Upper lobe of left lung (tissue), 6 donors: ENCODE measurements around the gene OR5D13. TPM values are rescaled to one million over a fixed set of nuclear protein-coding genes. Genes with fewer than 3 reads are reported as not detected.

ENCODE experiments used
- ATAC-seq, 2 donors: fragments of 200-7000 bp; cut with Tn5 transposase; one replicate each; pipeline ENCODE4 v1.9.1; 2022; ENCODE audit warnings: mild to moderate bottlenecking in 2 of 2, moderate library complexity in 2 of 2; ENCODE audit not compliant: low FRiP score in 2 of 2
- DNase-seq, 2 donors: peaks; one replicate each; pipeline ENCODE4 v3.0.0-alpha.2; 2019 to 2020
- H3K27ac ChIP-seq, 4 donors: fragments of 200-600 bp; sonication (generic); one replicate each; pipeline ENCODE4 v1.5.1; 2016 to 2019
- H3K27me3 ChIP-seq, 4 donors: fragments of 200-600 bp; sonication (generic); one replicate each; pipeline ENCODE4 v1.5.1; 2017 to 2019
- H3K36me3 ChIP-seq, 4 donors: fragments of 200-600 bp; sonication (generic); one replicate each; pipeline ENCODE4 v1.5.1; 2016 to 2019
- H3K4me1 ChIP-seq, 4 donors: fragments of 200-600 bp; sonication (generic); one replicate each; pipeline ENCODE4 v1.5.1; 2018 to 2019
- H3K4me3 ChIP-seq, 4 donors: fragments of 200-600 bp; sonication (generic); one replicate each; pipeline ENCODE4 v1.5.1; 2017 to 2019; ENCODE audit warnings: mild to moderate bottlenecking in 2 of 4, moderate library complexity in 1 of 4
- H3K9me3 ChIP-seq, 4 donors: fragments of 200-600 bp; sonication (generic); one replicate each; pipeline ENCODE4 v1.5.1; 2018 to 2019
- EP300 ChIP-seq, 4 donors: sonication (generic); formaldehyde crosslinking; IDR thresholded peaks; one replicate each; pipeline ENCODE4 v1.5.1; 2017; ENCODE audit warnings: antibody characterized with exemption in 4 of 4, control low read depth in 2 of 4
- POLR2A ChIP-seq, 4 donors: fragments of 450-650 bp; IDR thresholded peaks; one replicate each; pipeline ENCODE4 v1.5.1; 2016 to 2017; ENCODE audit warnings: antibody characterized with exemption in 4 of 4, mild to moderate bottlenecking in 2 of 4
- POLR2AphosphoS5 ChIP-seq, 2 donors: sonication (generic); formaldehyde crosslinking; IDR thresholded peaks; one replicate each; pipeline ENCODE4 v1.5.1; 2017; ENCODE audit warnings: antibody characterized with exemption in 2 of 2
- WGBS, 2 donors: methylation state at CpG; one replicate each; pipeline ENCODE4 v1.1.5; 2017 to 2018; 5-methylcytosine and 5-hydroxymethylcytosine counted together
- total RNA-seq, 6 donors: library from RNA; depleted of rRNA in 4 of 6; stranded (reverse); fragments of >200 nt in 4 of 6; gene quantifications; one replicate each; pipeline versions ENCODE4 v1.1.0 to v1.2.1, GENCODE V29; 2016 to 2021
- TF ChIP-seq, protein P1 (sequence below), 6 experiments: fragments of 450-650 bp in 4 of 6; fragments of 200-600 bp in 2 of 6; sonication (generic) in 2 of 6; IDR thresholded peaks; one replicate each; pipeline ENCODE4 v1.5.1; 2016 to 2019; ENCODE audit warnings: antibody characterized with exemption in 6 of 6
- donor health status: DM: no; HTN: no; CAD: no; lungs with moderate emphysema.
- donor health status: DM: no; HTN: yes; CAD: no; lungs with severe emphysema.

Gene OR5D13
- total RNA-seq, 6 donors from 2014 or later = not detected

DNA sequence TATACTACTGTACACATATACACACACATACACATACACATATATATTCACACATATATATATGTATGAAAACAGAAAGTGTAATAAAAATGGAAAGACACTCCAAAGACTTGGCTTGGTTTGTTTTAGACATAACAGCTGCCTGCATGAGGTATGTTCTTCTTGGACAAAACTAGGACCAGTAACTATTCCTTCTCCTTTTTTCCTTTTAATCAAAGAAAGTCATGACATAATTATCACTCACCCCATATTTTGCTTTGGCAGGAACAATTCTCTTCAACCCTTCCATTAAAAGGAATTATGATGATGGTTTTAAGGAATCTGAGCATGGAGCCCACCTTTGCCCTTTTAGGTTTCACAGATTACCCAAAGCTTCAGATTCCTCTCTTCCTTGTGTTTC, 22.0 kb downstream of the OR5D13 start, which contains the start of gene OR5D14:
OR5D14 (plus strand) TSS at position 301 of the 400 bp plus-strand sequence; CDS start at position 301, 0 bp downstream.
- no peaks in the 10 kb centered on the region for H3K4me1 ChIP-seq
- H3K9me3 ChIP-seq = no peaks in the 10 kb centered on the region
- no peak within 1 kb of the TSS for H3K27ac ChIP-seq
- H3K4me3 ChIP-seq = no peak within 1 kb of the TSS
- H3K36me3 ChIP-seq = no peaks in the 10 kb centered on the region
- DNase-seq = no peak
- TF ChIP-seq POLR2A (IDR thresholded peaks at IDR 0.05) = no peak
- TF ChIP-seq, protein P1, sequence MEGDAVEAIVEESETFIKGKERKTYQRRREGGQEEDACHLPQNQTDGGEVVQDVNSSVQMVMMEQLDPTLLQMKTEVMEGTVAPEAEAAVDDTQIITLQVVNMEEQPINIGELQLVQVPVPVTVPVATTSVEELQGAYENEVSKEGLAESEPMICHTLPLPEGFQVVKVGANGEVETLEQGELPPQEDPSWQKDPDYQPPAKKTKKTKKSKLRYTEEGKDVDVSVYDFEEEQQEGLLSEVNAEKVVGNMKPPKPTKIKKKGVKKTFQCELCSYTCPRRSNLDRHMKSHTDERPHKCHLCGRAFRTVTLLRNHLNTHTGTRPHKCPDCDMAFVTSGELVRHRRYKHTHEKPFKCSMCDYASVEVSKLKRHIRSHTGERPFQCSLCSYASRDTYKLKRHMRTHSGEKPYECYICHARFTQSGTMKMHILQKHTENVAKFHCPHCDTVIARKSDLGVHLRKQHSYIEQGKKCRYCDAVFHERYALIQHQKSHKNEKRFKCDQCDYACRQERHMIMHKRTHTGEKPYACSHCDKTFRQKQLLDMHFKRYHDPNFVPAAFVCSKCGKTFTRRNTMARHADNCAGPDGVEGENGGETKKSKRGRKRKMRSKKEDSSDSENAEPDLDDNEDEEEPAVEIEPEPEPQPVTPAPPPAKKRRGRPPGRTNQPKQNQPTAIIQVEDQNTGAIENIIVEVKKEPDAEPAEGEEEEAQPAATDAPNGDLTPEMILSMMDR (IDR thresholded peaks at IDR 0.05) = no peak
- TF ChIP-seq EP300 (IDR thresholded peaks at IDR 0.05) = no peak
- no peak for TF ChIP-seq POLR2AphosphoS5 (IDR thresholded peaks at IDR 0.05)
- H3K27me3 ChIP-seq = no peaks in the 10 kb centered on the region
- no peak for ATAC-seq

DNA sequence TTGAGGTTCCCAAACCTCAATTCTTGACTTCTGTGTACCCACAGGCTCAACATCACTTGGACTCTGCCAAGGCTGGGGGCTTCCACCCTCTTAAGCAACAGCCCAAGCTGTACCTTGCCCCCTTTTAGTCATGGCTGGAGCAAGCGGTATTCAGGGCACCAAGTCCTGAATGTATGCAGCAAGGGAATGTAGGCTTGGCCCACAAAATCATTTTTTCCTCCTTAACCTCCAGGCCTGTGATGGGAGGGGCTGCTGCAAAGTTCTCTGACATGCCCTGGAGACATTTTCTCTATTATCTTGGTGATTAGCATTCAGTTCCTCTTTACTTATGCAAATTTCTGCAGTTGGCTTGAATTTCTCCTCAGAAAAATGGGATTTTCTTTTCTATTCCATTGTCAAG, 33.0 kb downstream of the OR5D13 start:
- H3K9me3 ChIP-seq = peaks cover 0 to 18% (median 0%) of the 10 kb centered on the region in 4 donors
- no peak overlapping the region for H3K27ac ChIP-seq
- WGBS, 2 donors = 80 to 100% methylated on average over 1 of the region's 1 CpG
- H3K27me3 ChIP-seq = no peaks in the 10 kb centered on the region
- H3K4me3 ChIP-seq = no peak overlapping the region
- H3K36me3 ChIP-seq = no peaks in the 10 kb centered on the region
- TF ChIP-seq, protein P1 (IDR thresholded peaks at IDR 0.05) = no peak
- TF ChIP-seq POLR2A (IDR thresholded peaks at IDR 0.05) = no peak
- DNase-seq (no peak), ATAC-seq (no peak)
- no peaks in the 10 kb centered on the region for H3K4me1 ChIP-seq

DNA sequence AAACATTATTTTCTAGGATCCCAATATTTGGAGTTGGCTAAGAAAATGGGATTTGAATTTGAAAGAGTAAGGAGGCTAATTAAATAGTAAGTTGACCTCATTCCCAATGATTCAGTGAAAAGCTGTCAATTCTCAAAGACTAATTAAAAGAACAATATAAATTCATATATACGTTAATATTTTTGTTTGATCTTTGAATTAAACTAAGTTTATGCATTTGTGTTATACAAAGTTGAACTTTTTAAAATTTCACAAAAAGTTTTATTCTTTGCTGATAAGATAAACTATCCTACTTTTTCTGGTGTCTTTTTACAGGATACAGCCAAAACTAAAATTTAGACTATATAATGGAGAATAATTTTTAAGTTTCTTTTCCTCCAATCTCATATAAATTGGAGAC, 37.8 kb downstream of the OR5D13 start, which contains the start of gene OR5L1:
OR5L1 (plus strand) TSS at position 301 of the 400 bp plus-strand sequence. CDS start 100 bp downstream, outside the sequence.
- no peaks in the 10 kb centered on the region for H3K4me1 ChIP-seq
- peaks cover 0 to 11% (median 0%) of the 10 kb centered on the region in 4 donors for H3K9me3 ChIP-seq
- ATAC-seq (no peak), DNase-seq (no peak)
- H3K4me3 ChIP-seq = no peak within 1 kb of the TSS
- no peak within 1 kb of the TSS for H3K27ac ChIP-seq
- no peaks in the 10 kb centered on the region for H3K27me3 ChIP-seq
- no peaks in the 10 kb centered on the region for H3K36me3 ChIP-seq
- WGBS, 2 donors = 90 to 97% methylated on average over 1 of the region's 1 CpG
- TF ChIP-seq EP300 (IDR thresholded peaks at IDR 0.05) = no peak
- no peak for TF ChIP-seq POLR2AphosphoS5 (IDR thresholded peaks at IDR 0.05)
- TF ChIP-seq POLR2A (IDR thresholded peaks at IDR 0.05) = no peak
- TF ChIP-seq, protein P1 (IDR thresholded peaks at IDR 0.05) = no peak

DNA sequence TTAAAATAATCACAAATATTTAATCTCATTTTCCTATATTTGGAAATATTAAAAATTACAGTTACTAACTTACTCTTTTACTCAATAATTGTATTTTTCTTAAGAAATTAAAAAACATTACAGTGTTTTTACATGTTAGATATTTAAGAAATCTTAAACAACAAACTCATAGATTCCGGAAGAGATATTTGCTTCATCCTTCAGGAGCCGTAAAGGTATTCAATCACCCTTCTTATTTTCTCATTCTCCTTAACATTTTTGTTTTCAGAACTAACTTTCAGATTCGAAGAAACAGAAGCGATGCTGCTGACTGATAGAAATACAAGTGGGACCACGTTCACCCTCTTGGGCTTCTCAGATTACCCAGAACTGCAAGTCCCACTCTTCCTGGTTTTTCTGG, 46.1 kb downstream of the OR5D13 start, which contains the start of gene OR5D18:
OR5D18 (plus strand) TSS at position 301 of the 400 bp plus-strand sequence; CDS start at position 301, 0 bp downstream.
- TF ChIP-seq POLR2AphosphoS5 (IDR thresholded peaks at IDR 0.05) (no peak), POLR2A (IDR thresholded peaks at IDR 0.05) (no peak), EP300 (IDR thresholded peaks at IDR 0.05) (no peak)
- TF ChIP-seq, protein P1 (IDR thresholded peaks at IDR 0.05) = no peak
- 80 to 86% methylated on average over 5 of the region's 5 CpGs for WGBS, 2 donors
- no peak for ATAC-seq

More for the DNA sequence above, 46.1 kb downstream of the OR5D13 start, which contains the start of gene OR5D18:
- Histone ChIP-seq H3K4me3 (no peak within 1 kb of the TSS), H3K36me3 (no peaks in the 10 kb centered on the region), H3K27me3 (no peaks in the 10 kb centered on the region), H3K4me1 (no peaks in the 10 kb centered on the region), H3K9me3 (no peaks in the 10 kb centered on the region), H3K27ac (no peak within 1 kb of the TSS)
- no peak for DNase-seq

Other genes with a start within 250 kb of the OR5D13 start
- gene OR4C15, start 219.0 kb upstream of the OR5D13 start, total RNA-seq = not detected
- not detected for gene OR4C16, start 201.3 kb upstream of the OR5D13 start, total RNA-seq
- gene OR4C11, start 165.8 kb upstream of the OR5D13 start, total RNA-seq = not detected
- not detected for gene OR4P4, start 138.3 kb upstream of the OR5D13 start, total RNA-seq
- not detected for gene OR4S2, start 125.1 kb upstream of the OR5D13 start, total RNA-seq
- not detected for gene OR4C6, start 111.2 kb upstream of the OR5D13 start, total RNA-seq
- not detected for gene OR5D14, start 22.1 kb downstream of the OR5D13 start, total RNA-seq
- gene OR5L1, start 37.9 kb downstream of the OR5D13 start, total RNA-seq = not detected
- not detected for gene OR5D18, start 46.2 kb downstream of the OR5D13 start, total RNA-seq
- not detected for gene OR5L2, start 53.8 kb downstream of the OR5D13 start, total RNA-seq
- gene OR5D16, start 65.3 kb downstream of the OR5D13 start, total RNA-seq = not detected
- not detected for gene TRIM51, start 109.9 kb downstream of the OR5D13 start, total RNA-seq
- gene OR5W2, start 141.1 kb downstream of the OR5D13 start, total RNA-seq = not detected
- gene OR5I1, start 163.0 kb downstream of the OR5D13 start, total RNA-seq = not detected
- not detected for gene OR10AG1, start 196.5 kb downstream of the OR5D13 start, total RNA-seq
- gene OR5F1, start 221.2 kb downstream of the OR5D13 start, total RNA-seq = not detected